Fibroblast of skin of left quadriceps (primary cell): ENCODE measurements around the gene MYBBP1A.

ENCODE experiments used
- DNase-seq, 2 experiments: peaks; one replicate each; pipeline ENCODE4 v3.0.0-alpha.2; 2013; ENCODE audit warnings: low read depth in 2 of 2

The MYBBP1A gene

DNA sequence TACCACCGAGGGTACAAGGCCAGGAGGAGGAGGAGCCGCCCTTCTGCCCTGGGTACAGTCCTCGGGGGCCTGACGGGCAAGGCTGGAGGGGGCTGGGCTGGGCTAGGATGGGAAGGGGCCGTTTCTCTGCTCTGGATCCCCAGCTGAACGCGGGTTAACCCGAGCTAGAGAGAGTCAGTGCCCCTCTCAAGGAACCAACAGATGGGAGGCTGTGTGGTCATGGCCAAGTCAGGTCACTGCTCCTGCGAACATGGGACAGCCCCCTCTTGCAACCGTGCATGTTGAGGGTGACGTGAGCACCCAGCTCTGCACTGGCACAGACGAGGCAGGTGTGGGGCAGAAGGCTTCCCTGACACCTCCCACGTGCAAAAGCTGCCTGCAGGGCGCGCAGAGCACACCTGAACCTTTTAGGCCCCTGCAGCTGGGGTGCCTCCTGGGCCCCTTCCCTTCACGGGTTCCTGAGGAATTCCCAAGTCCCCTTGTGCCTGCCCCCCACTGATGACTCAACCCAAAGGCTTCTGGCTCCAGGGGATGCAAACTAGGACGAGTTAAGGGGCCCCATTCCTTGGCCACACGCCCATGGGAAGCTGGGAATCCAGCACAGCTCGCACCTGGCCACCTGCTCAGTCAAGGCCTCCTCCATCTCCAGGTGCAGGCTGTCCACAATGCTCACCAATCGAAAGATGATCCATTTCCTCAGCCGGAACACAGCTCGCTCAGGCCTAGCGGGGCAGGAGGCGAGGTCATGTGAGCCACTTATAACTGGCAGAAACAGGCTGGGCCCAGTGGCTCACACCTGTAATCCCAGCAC lies 6.3 kb downstream of the MYBBP1A start:
- DNase-seq, result no peak

GRCh38 chr17:4548061-4548461 lies 7.1 kb downstream of the MYBBP1A start:
- DNase-seq, result no peak

DNA sequence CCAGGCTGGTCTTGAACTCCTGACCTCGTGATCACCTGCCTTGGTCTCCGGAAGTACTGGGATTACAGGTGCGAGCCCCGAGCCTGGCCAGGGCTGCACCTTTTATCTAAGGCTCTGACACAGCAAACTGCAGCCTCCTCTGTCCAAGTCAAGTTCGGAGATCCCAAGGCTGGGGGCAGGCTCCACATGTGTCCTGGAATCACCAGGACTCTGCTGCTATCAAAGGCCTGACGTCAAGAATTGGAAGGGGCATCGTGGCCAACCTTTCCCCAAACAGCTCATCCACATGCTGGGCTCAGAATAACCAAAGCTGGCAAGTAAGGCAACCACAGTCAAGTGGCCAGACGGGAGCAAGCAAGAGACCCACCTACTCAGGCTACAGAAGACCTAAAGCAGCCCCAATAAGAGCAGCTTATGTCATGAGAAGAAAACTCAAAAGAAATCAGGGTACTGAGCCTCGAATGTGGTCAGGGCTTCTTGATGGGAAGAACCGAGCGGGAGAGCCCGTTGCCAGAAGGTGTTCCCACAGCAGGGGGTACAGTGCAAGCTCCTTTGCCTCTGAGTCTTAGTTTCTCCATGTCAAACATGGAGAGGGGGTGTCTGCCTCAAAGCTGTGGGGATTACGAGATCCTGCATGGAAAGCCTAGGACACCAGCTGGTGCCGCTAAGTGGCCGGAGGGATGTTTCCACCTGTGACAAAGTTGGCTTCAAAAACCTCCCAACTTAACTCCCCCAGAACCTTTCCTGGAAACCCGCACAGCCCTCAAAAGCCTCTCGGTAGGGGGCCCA lies 7.9 kb downstream of the MYBBP1A start:
- DNase-seq, result no peak

DNA sequence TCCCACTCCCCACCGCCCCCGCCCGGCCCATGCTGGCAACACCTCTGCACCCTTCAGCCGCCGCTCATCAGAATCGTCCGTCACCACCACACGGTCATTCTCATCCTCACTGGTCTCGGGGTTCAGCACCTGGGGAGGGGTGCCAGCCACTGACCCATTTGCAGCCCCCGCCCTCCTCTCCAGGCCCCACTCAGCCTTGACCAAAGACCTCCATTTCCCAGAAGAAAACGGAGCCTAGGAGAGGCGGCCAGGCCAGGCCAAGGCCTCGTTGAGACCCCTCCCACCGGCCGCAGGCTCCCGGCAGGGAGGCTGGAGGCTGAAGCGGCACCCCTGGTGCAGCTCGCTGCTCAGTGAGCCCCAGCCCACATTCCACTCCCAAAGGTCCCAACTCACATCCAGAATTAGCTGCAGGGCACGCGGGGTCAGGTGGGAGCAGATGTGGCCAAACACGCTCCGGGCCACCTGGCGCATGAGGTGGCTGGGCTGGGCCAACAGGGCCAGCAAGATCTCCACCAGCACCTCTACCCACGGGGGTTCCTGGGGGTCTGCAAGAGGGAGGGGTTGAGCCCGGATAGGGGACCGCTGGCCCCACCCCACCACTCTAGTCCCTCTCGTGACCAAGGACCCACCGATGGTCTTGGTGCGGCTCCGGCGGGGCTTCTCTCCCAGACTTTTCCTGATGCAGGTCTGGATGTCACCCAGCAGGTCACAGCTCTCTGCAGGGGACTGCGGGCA lies 9.8 kb downstream of the MYBBP1A start:
- DNase-seq, result no peak

DNA sequence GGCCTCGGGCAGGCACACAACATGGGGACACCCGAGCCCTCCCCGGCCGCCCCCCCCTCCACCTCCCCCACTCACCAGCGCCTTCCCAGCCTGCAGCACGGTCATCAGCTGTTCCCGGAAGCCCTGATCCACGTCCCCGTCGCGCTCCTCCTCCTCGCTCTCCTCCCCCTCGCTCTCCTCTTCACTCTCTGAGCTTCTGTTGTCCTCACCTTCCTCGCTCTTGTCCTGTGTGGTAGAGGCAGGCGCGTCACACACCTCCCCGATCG lies 10.3 kb downstream of the MYBBP1A start:
- DNase-seq, result no peak

- DNase-seq, result no peak
Observed at GRCh38 chr17:4544135-4544950, 10.8 kb downstream of the MYBBP1A start.

DNA sequence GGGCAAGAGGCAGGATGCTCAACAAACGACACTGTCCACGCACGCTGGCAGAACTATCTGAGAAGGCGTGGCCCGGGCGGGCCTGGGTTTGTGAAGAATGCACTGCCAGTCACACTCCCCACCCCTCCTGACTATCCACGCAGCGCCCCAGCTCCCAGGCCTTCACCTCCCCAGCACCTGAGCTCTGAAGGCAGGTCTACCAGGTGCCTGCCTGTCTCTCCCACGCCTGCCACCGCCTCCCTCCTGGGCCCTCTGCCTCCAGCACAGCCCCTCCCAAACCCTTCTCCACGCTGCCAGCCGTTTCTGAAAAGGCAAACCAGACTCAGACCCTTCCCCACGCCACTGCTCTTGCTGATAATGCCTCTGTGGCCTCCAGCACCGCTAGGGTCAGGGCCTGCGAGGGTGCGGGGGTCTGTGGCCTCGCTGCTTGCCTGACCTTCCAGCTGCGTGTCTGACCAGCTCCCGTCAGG lies 11.6 kb downstream of the MYBBP1A start:
- no peak for DNase-seq

- no peak for DNase-seq
Observed at GRCh38 chr17:4542726-4543191, 12.4 kb downstream of the MYBBP1A start.

DNA sequence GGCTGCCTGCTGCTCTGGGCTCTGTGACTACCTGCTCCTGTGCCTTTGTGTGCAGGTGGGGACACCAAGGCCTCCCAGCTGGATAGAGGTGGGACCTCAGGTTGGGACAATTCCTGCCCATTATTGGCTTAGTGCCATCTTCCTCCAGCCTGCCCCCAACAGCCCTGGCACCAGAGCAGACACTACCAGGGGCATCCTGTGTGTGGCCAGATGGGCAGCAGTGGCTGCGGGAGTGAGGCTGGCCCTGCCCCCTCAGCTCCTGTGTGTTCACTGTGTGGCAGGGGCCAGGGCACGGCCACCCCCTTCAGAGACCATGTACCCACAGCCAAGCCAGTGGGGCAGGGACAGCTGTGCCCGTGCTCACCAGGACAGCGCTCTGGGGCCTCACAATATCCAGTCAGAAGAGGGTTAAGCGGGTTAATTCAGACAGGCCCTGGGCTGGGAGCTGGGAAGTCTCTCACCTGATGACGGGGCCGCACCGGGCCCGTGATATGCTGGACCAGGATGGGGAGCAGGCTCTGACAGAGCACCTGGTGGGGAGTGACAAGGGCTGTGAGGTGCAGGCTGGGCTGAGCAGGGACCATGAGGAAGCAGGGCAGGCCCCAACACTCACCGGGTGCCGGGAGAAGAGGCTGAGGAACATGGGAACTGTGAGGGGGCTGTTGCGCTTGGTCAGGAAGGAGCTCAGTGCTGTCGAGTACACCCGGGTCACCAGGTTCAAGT lies 13.0 kb downstream of the MYBBP1A start:
- no peak for DNase-seq

DNA sequence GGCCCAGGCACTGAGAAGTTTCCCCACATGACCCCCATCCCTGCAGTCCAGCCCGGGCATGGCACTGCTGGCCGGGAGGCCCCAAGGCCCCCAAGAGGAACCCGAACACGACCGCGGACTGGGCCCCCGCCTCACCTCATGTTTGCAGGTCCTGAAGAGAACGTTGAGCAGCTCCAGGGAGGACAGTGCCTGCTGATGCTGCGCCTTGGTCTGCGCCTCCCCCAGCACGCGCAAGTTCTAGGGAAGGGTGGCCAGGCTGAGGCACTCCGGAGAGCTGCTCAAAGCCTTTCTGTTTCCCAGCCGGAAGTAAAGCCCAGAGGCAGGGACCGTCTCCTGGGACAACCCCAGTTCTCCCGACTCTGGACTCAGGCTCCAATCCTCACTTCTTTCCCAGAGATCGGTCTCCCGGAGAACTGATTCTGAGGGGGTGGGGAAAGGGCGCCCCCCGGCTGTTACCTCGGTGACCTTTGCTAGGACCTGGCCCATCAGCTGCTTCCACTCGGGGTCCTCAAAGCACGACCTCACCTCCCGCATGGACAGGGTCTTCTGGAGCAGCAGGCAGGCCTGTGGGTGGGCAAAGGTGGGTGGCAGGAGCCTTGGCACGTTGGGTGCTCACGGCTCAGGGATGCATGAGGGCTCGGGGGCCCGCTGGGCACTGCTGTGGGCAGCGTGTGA lies 13.7 kb downstream of the MYBBP1A start:
- DNase-seq, result no peak

- DNase-seq, result no peak
Observed at GRCh38 chr17:4540687-4541327, 14.4 kb downstream of the MYBBP1A start.

- no peak for DNase-seq
Observed at GRCh38 chr17:4540224-4540651, 14.9 kb downstream of the MYBBP1A start.

DNA sequence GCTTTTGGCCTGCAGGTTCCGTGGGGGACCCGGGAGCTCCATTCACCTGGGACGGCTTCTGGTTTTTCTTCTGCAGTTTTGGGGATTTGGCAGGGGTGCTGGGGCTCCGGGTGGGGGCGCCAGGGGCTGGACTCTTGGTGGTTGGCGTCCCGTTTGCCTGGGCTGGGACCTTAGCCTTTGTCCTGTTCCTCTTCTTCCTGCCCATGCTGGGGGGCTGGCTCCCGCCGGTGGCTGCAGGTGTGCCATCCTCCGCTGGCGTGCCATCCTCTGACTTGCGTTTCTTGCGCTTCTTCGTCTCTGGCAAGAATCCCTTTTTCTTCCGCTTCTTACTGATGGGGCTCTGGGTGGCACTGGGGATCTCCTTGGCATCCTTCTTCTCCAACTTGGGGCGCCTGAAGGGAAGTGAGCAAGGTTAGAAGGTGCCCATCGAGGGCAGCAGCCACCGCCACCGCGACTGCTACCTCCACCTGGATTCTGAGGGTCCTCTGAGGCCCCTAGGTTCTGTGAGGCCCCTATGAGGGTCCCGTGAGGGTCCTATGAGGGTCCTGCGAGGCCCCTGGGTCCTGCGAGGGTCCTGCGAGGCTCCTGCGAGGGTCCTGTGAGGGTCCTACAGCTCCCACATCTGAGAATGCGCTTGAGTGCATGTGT lies 15.5 kb downstream of the MYBBP1A start:
- DNase-seq, result no peak

GRCh38 chr17:4539025-4539424 lies 16.2 kb downstream of the MYBBP1A start:
- DNase-seq, result no peak

DNA sequence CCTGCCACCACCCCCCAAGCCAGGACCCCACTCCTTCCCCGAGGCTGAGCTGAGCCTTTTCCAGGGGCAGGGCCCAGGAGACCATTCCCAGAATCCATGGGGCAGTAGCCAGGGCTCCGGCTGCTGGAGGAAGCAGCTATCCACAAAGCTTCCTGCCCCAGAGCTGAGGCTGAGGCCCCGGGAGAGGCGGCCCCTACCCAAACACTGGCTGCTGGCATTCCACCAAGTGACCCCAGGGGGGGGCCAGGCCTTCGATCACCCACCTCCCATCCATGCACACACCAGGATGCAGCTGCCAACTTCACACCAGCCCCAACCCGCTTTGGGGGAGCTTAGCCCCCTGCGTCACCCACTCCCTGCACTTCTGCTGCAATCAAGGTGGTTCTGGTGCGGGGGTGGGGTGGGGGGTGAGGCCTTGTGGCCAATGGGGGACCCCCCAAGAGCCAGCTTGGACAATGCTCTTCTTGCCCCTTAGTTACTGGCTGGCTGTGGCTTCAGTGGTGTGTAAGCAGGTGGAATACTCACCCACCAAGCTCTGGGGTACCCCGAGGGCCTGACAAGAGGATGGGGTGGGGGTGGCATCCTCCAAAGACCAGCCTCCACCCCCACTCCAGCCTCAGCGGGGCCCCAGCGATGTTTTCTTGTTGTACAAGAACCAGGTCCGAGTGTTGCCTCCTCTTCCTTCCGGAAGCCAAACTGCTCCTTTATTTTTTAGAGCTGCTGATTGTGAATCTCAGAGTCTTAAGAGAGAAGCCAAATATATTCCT lies 16.8 kb downstream of the MYBBP1A start:
- no peak for DNase-seq

DNA sequence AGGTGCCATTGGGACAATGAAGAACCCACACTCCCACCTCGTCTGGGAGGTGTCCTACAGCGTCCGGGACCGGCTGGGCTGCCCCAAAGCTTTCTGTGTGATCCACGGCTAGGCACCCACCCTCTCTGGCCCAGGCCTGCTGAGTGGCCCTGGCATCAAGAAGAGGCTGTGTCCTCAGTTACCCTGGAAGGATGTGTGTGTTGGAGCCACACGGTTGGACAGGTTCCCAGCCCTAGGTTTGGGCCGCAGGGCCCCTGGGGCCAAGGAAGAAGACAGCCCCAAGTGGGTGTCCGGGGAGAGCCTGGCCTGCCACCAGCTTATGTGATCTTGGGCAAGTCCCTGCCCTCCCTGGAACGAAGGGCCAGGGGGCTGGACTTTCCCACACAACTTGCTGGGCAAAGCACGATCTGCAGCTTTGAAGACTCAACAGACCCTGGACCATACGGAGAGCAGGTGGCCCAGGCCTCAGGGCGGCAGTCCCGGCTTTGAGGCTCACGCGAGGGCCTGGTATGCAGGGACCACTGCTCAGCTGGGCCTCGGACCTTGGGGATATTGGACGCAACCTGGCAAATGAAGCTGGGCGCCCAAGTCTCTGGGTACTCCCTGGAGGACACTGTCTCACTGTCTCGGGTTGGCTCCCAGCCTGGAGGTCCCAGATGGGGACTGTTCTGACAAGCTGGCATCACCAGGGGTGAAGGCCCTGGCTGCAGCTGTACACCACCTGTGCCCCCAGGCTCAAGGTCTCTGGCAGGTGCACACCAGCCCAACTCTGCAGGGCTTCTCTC lies 17.5 kb downstream of the MYBBP1A start:
- DNase-seq, result no peak

DNA sequence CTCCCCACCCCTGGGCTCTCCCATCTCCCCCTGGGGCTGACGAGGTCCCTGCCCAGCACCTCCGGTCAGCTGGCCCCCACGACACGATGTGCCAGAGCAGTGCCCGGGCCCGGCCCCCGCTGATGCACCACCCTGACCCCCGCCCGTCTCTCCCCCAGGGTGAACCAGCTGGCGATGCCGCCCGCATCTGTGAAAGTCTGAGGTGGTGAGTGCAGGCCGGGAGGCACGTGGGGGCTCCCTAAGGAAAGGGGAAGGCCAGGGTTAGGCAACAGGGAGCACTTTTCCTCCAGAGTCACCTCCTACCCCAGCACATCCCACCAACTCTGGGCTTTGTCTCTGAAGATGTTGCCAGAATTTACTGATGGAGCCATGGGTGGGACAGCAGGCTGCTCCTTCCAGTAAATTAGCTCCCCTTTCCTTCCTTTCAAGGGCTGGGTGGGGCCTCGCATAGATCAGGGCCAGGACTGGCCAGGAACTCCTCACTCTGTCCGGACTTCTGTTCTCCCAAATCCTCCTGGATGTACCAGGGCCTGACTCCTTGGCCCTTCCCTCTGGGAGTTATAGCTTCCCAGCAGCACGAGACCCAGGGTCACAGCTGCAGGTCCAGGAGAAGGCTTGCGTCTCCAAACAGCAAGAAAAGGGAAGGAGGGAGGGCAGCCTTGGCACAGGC lies 18.3 kb downstream of the MYBBP1A start:
- no peak for DNase-seq
